Retinal pigment epithelial cell (primary cell): ENCODE results near the gene C16orf89.
A peak's percentile ranks its signal among the peaks of the same experiment; 100 is the strongest.
"Not testable (repeated sequence)": the region's sequence is repeated elsewhere in the genome, so short reads cannot be mapped to it uniquely, and the experiment has no call there.

Experiments used
- DNase-seq: peaks from one replicate; pipeline ENCODE4 v3.0.0-alpha.2; 2010; ENCODE audit warnings: low read depth
- H3K4me3 ChIP-seq: 2 replicates; pipeline ENCODE4 v1.5.1; 2011; ENCODE audit warnings: mild to moderate bottlenecking, low read length, control low read depth, moderate library complexity
- CTCF ChIP-seq: conservative IDR thresholded peaks from 2 replicates; pipeline ENCODE4 v1.5.1; 2011; ENCODE audit warnings: low read depth, low read length, control low read depth, inconsistent platforms

Gene C16orf89

GRCh38 chr16:5065813-5066212, at the start of gene C16orf89:
Gene C16orf89 (minus strand): TSS chr16:5065956. CDS start chr16:5065908, 48 bp downstream.
- DNase-seq, result no peak
- TF ChIP-seq CTCF, result no peak
- no peak within 1 kb of the TSS for H3K4me3 ChIP-seq

DNA sequence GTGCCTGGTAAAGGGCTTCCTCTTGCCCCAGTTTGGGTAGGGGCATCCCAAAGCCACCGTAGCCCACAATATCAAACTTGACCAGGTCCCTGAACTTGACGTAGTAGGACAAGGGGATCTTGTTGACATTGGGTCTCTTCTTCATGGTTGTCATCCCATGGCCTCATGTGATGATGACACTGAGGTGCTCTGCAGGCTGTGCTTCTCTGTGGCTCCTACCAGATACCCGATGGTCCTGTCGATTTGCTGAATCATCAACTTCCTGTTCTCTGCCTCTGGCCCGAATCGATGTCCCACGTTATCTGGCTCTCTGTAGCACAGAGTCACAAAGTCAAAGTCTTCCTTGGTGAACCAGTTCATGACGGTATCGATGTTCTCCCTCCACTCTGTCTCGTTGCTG, 45.2 kb upstream of the C16orf89 start:
- not testable (repeated sequence) for H3K4me3 ChIP-seq, DNase-seq

- no peak overlapping the region for H3K4me3 ChIP-seq
- no peak for TF ChIP-seq CTCF
- no peak for DNase-seq
These were observed 42.9 kb upstream of the C16orf89 start for GRCh38 chr16:5108505-5109158.

DNA sequence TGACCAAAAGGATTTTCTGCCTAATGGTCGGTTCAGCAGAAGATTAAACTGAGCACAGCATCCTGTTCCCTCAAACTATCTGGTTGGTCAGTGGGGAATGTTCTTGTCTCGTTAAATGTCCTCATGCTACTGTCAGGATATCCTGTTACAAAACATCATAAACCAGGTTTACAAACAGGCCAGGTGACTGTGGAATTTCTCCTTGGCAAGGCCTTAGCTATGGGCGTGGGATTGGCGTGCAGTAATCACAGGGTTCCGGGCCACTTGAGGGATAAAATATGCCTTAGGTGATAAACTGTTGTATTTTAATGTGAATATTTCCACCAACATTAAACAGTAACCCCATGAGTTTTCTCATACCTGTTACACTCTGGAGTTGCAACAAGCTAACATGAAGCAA, 39.3 kb upstream of the C16orf89 start:
- DNase-seq, H3K4me3 ChIP-seq: not testable (repeated sequence)

- not testable (repeated sequence) for DNase-seq, H3K4me3 ChIP-seq
These were observed 37.7 kb upstream of the C16orf89 start for GRCh38 chr16:5103296-5104032.

GRCh38 chr16:5099174-5099573, 33.4 kb upstream of the C16orf89 start:
- not testable (repeated sequence) for DNase-seq, H3K4me3 ChIP-seq

- H3K4me3 ChIP-seq, result peak overlapping the region; percentile 56
- not testable (repeated sequence) for DNase-seq
These were observed 32.7 kb upstream of the C16orf89 start for GRCh38 chr16:5098221-5099159.

DNA sequence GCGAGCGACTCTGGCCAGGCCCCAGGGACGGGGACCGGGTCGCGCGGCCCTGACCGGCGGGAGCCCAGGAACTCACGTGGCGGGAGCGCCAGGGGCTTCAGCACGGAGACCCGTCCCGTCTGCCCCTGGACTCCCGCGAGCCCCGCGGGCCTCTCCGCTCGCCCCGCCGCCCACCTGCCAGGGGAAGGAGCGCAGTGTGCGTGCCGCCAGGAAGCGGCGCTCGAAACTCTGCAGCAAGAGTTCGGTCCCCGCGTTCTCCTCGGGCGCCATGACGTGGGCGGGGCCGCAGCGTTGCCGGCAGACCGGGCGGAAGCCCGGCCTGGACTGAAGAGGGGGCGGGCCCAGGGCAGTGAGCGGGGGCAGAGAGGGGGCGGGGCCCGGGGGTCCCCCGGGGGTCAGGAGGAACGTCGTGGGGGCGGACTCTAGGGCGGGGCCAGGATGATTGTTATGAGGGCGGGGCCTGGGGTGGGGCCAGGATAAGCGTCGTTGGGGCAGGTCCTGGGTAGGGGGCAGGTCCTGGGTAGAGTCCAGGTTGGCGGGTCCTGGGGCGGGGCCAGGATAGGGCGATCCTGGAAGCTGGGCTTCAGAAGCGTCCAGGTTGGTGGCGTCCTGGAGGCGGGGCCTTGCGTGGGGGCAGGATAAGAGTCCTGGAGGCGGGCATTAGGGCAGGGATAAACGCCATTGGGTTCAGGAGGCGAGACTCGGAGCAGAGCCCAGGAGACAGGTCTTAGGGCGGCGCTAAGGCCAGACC, 31.9 kb upstream of the C16orf89 start, which contains the start of gene EEF2KMT:
TSS of gene EEF2KMT (minus strand) at position 326 of the 751 bp plus-strand sequence. CDS start at position 270, 56 bp downstream.
- DNase-seq, result peak; percentile 96
- H3K4me3 ChIP-seq, result peak within 1 kb of the TSS; percentile 60

- not testable (repeated sequence) for DNase-seq
- H3K4me3 ChIP-seq, result peak overlapping the region; percentile 60
These were observed 31.3 kb upstream of the C16orf89 start for GRCh38 chr16:5097061-5097469.

DNA sequence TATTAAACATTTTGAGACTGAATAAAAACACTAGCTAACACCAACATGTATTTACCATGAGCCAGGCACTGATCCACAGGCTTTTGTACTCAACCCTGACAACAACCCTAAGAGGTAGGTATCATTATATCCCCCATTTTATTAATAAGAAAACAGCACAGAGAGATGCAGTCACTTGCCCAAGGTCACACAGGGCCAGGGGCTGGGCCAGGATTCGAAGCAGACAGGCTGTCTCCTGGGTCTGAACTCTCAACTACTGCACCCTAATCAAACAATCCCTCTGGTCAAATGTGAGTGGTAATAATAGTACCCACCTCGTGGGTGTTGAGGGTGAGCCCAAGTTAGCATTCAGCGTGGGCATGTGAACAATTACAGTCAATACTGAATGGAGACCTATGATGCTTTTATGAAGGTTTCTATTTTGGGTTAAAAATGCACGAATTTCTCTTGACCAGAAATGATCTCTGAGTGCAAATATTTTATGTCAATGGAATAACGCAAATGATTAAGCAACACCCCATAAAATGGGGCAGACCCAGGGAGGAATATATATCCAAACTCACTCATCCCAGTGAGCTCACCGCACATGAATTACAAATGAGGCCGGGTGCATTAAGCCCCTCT, 30.8 kb upstream of the C16orf89 start:
- peak overlapping the region; percentile 60 for H3K4me3 ChIP-seq
- not testable (repeated sequence) for DNase-seq

DNA sequence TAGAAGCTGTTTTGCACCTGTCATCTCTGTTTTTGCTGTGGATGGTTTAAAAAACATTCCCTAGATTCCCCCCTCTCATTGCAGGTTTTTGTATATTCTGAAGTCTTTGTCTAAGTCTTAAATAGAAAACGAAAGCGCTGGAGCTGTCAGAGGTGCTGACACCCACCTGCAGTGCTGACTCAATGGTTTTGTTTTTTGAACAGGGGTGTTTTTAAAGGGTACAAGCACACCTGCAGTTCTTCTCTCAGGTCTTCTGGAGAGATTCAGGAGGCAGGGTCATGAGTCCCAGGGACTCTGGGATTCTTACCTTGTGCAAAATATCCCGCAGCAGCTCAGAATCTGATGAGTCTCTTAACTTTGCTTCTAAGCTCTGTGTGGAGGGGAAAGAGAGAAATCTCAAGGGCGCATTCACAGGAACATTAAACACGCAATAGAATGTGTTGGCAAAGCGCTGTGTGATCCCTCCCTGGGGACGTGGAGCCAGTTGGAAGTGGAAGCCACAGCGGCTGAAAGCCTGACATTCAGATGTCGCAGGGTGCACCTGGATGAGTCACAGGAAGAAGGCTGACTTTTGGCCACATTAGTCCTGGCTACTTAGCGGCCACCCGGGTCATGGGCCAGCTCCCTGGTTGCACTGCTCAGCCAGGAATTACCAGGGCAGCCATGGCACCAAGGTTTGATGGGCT, 29.5 kb upstream of the C16orf89 start:
- not testable (repeated sequence) for H3K4me3 ChIP-seq, DNase-seq

DNA sequence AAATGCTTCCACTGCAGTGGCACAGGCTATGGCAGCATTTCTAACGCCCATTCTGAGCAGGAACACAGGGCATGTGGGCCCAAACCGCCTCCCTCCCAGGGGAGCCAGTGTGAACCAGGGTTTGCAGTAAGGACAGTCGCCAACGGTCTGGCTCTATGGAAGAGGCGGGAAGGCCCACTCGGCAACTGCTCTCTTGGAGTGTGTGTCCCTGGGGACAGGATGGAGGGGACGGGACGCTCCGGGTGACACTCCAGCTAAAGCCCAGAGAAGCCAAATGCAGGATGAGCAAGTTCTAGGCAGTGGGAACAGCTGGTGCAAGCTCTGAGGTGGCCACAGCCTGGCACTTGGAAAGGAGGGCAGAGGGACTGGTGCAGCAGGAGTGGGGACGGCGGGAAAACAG, 28.0 kb upstream of the C16orf89 start:
- not testable (repeated sequence) for DNase-seq, H3K4me3 ChIP-seq

- H3K4me3 ChIP-seq, DNase-seq: not testable (repeated sequence)
These were observed 27.3 kb upstream of the C16orf89 start for GRCh38 chr16:5093081-5093480.

GRCh38 chr16:5090592-5090991, 24.8 kb upstream of the C16orf89 start:
- not testable (repeated sequence) for H3K4me3 ChIP-seq, DNase-seq
